HFFc6 (cell line): ENCODE data around the gene PIK3C3. TPM values are rescaled to one million over a fixed set of nuclear protein-coding genes. Genes with fewer than 3 reads are reported as not detected.

Source experiments
- DNase-seq: peaks from one replicate; pipeline ENCODE4 v3.0.0-alpha.2; 2018
- H3K27ac Mint-ChIP-seq: 2 replicates; pipeline ENCODE4 v1.8.0; 2020; ENCODE audit warnings: mild to moderate bottlenecking, mixed read lengths
- H3K27me3 Mint-ChIP-seq: 2 replicates; pipeline ENCODE4 v1.8.0; 2021; ENCODE audit warnings: mild to moderate bottlenecking, moderate library complexity, mixed read lengths; ENCODE audit not compliant: insufficient read depth
- H3K36me3 Mint-ChIP-seq: 2 replicates; pipeline ENCODE4 v1.8.0; 2021; ENCODE audit warnings: low read depth, mixed read lengths
- H3K4me1 Mint-ChIP-seq: 2 replicates; pipeline ENCODE4 v1.8.0; 2020; ENCODE audit warnings: low read depth, mixed read lengths
- H3K4me3 Mint-ChIP-seq: 2 replicates; pipeline ENCODE4 v1.8.0; 2020; ENCODE audit warnings: mild to moderate bottlenecking, moderate library complexity, mixed read lengths
- H3K9me3 Mint-ChIP-seq: 2 replicates; pipeline ENCODE4 v1.8.0; 2020; ENCODE audit warnings: mild to moderate bottlenecking, mixed read lengths
- CTCF ChIP-seq: fragments of 200-600 bp; sonication (generic); IDR thresholded peaks from 2 replicates; pipeline ENCODE4 v1.5.0; 2021; ENCODE audit warnings: antibody characterized with exemption, mild to moderate bottlenecking
- total RNA-seq, 6 experiments: library from RNA; stranded (reverse); fragmentation: NEBNext Ultra II Directional; extraction: Animal tissue kit (Norgen Biotek cat#: 25700); gene quantifications; 2 replicates in 1 of 6; 3 replicates in 5 of 6; pipeline ENCODE4 v1.2.3, GENCODE V29; 2021

Gene PIK3C3
- total RNA-seq, 6 experiments from 2014 or later = 38.3 to 61.7 (median 47.6) TPM

- H3K27ac Mint-ChIP-seq = no peak overlapping the region; the same call in 1 of the 2 replicates
- peak; percentile 98 for TF ChIP-seq CTCF
- peak; percentile 56 for DNase-seq
- peaks cover 23% of the 10 kb centered on the region for H3K4me1 Mint-ChIP-seq
- H3K36me3 Mint-ChIP-seq = no peaks in the 10 kb centered on the region
- no peak overlapping the region for H3K4me3 Mint-ChIP-seq
- no peaks in the 10 kb centered on the region for H3K9me3 Mint-ChIP-seq
- no peaks in the 10 kb centered on the region; the same call in 1 of the 2 replicates for H3K27me3 Mint-ChIP-seq
Observed at GRCh38 chr18:42114310-42114943, 159.4 kb downstream of the PIK3C3 start.

- H3K9me3 Mint-ChIP-seq = no peaks in the 10 kb centered on the region
- TF ChIP-seq CTCF = no peak
- no peaks in the 10 kb centered on the region for H3K4me1 Mint-ChIP-seq
- H3K4me3 Mint-ChIP-seq = no peak overlapping the region
- no peak overlapping the region for H3K27ac Mint-ChIP-seq
- no peak for DNase-seq
- H3K36me3 Mint-ChIP-seq = no peaks in the 10 kb centered on the region
- H3K27me3 Mint-ChIP-seq = peaks cover 7% of the 10 kb centered on the region
Observed at GRCh38 chr18:42126586-42126985, 171.6 kb downstream of the PIK3C3 start.

- H3K4me1 Mint-ChIP-seq = no peaks in the 10 kb centered on the region
- H3K36me3 Mint-ChIP-seq = no peaks in the 10 kb centered on the region
- no peak for DNase-seq
- H3K27me3 Mint-ChIP-seq = peaks cover 12% of the 10 kb centered on the region
- H3K9me3 Mint-ChIP-seq = no peaks in the 10 kb centered on the region
- H3K4me3 Mint-ChIP-seq = no peak overlapping the region
- no peak overlapping the region for H3K27ac Mint-ChIP-seq
- no peak for TF ChIP-seq CTCF
Observed at GRCh38 chr18:42131066-42131929, 176.3 kb downstream of the PIK3C3 start.

- no peak for TF ChIP-seq CTCF
- no peaks in the 10 kb centered on the region for H3K9me3 Mint-ChIP-seq
- H3K36me3 Mint-ChIP-seq = no peaks in the 10 kb centered on the region
- H3K4me1 Mint-ChIP-seq = no peaks in the 10 kb centered on the region
- DNase-seq = no peak
- H3K27me3 Mint-ChIP-seq = peaks cover 12% of the 10 kb centered on the region
- H3K4me3 Mint-ChIP-seq = no peak overlapping the region
- no peak overlapping the region for H3K27ac Mint-ChIP-seq
Observed at GRCh38 chr18:42131930-42132244, 176.9 kb downstream of the PIK3C3 start.
